ENCODE results near the gene PAPSS1. TPM values are rescaled to one million over a fixed set of nuclear protein-coding genes. Genes with fewer than 3 reads are reported as not detected.

The PAPSS1 gene
- total RNA-seq, 6 experiments from 2014 or later = 55.5 to 64.7 (median 62.9) TPM

GRCh38 chr4:107751670-107752069, 31.6 kb upstream of the PAPSS1 start:
- Mint-ChIP-seq H3K27ac (no peak overlapping the region), H3K4me3 (no peak overlapping the region), H3K27me3 (ENCODE audit: insufficient read depth) (peaks cover 24% of the 10 kb centered on the region), H3K9me3 (no peaks in the 10 kb centered on the region), H3K36me3 (ENCODE audit: low read depth) (no peaks in the 10 kb centered on the region), H3K4me1 (ENCODE audit: low read depth) (peaks cover 12% of the 10 kb centered on the region)
- no peak for TF ChIP-seq CTCF (IDR thresholded peaks at IDR 0.05)
- DNase-seq = no peak

- Mint-ChIP-seq H3K4me3 (no peak overlapping the region), H3K27ac (no peak overlapping the region), H3K9me3 (no peaks in the 10 kb centered on the region), H3K27me3 (ENCODE audit: insufficient read depth) (peaks cover 18% of the 10 kb centered on the region), H3K4me1 (ENCODE audit: low read depth) (peaks cover 7% of the 10 kb centered on the region), H3K36me3 (ENCODE audit: low read depth) (no peaks in the 10 kb centered on the region)
- DNase-seq = no peak
- TF ChIP-seq CTCF (IDR thresholded peaks at IDR 0.05) = no peak
Observed at GRCh38 chr4:107747748-107748486, 27.9 kb upstream of the PAPSS1 start.

GRCh38 chr4:107746161-107746560, 26.1 kb upstream of the PAPSS1 start:
- peaks cover 21% of the 10 kb centered on the region for H3K4me1 Mint-ChIP-seq (ENCODE audit: low read depth)
- no peak overlapping the region for H3K27ac Mint-ChIP-seq
- H3K4me3 Mint-ChIP-seq = no peak overlapping the region
- H3K9me3 Mint-ChIP-seq = no peaks in the 10 kb centered on the region
- no peak for DNase-seq
- no peak for TF ChIP-seq CTCF (IDR thresholded peaks at IDR 0.05)
- peaks cover 14% of the 10 kb centered on the region for H3K27me3 Mint-ChIP-seq (ENCODE audit: insufficient read depth)
- no peaks in the 10 kb centered on the region for H3K36me3 Mint-ChIP-seq (ENCODE audit: low read depth)

GRCh38 chr4:107744532-107744931, 24.5 kb upstream of the PAPSS1 start:
- no peaks in the 10 kb centered on the region for H3K9me3 Mint-ChIP-seq
- H3K27me3 Mint-ChIP-seq (ENCODE audit: insufficient read depth) = peaks cover 15% of the 10 kb centered on the region
- no peak overlapping the region for H3K4me3 Mint-ChIP-seq
- no peaks in the 10 kb centered on the region for H3K36me3 Mint-ChIP-seq (ENCODE audit: low read depth)
- no peak for TF ChIP-seq CTCF (IDR thresholded peaks at IDR 0.05)
- H3K27ac Mint-ChIP-seq = no peak overlapping the region
- H3K4me1 Mint-ChIP-seq (ENCODE audit: low read depth) = peaks cover 31% of the 10 kb centered on the region
- no peak for DNase-seq

- Mint-ChIP-seq H3K4me1 (ENCODE audit: low read depth) (peaks cover 31% of the 10 kb centered on the region), H3K4me3 (no peak overlapping the region), H3K36me3 (ENCODE audit: low read depth) (no peaks in the 10 kb centered on the region), H3K27me3 (ENCODE audit: insufficient read depth) (peaks cover 5% of the 10 kb centered on the region), H3K9me3 (no peaks in the 10 kb centered on the region), H3K27ac (no peak overlapping the region)
- TF ChIP-seq CTCF (IDR thresholded peaks at IDR 0.05) = no peak
- DNase-seq = no peak
Observed at GRCh38 chr4:107743532-107743931, 23.5 kb upstream of the PAPSS1 start.

Measured in HFFc6 (cell line).